HepG2 (cell line): ENCODE data around the gene CCDC178. TPM values are rescaled to one million over a fixed set of nuclear protein-coding genes. Genes with fewer than 3 reads are reported as not detected.

Source experiments
- ATAC-seq: fragments of 200-7000 bp; cut with Tn5 transposase; 3 replicates; pipeline ENCODE4 v1.9.1; 2020; ENCODE audit warnings: mild to moderate bottlenecking, moderate library complexity
- BruUV-seq: library from RNA; stranded (reverse); fragments of 400-500 nt; replicated peaks from 2 replicates; lab custom pipeline; 2021; lab: Mats Ljungman, UMichigan
- CTCF ChIA-PET: fragments of 300-600 bp; formaldehyde crosslinking; extraction: SDS; loops from one replicate; lab custom pipeline; 2021; ENCODE audit warnings: low total read pairs, inconsistent platforms, low intra/inter-chr PET ratio; lab: Yijun Ruan, JAX
- POLR2A ChIA-PET: fragments of 350-600 bp; sonication (Branson Sonifier 250); formaldehyde crosslinking; loops from one replicate; lab custom pipeline; 2020; ENCODE audit warnings: antibody characterized with exemption, inconsistent platforms; lab: Yijun Ruan, JAX
- DNase-seq: peaks from one replicate; pipeline ENCODE4 v3.0.0-alpha.2; 2015; ENCODE audit warnings: low spot score
- FAIRE-seq: peaks from 3 replicates; lab custom pipeline; 2011; peaks lifted over from hg19 to GRCh38; lab: Jason Lieb, UNC
- H2AFZ ChIP-seq: one replicate; pipeline ENCODE4 v1.6.1; 2011; ENCODE audit warnings: low read length, inconsistent platforms
- H3K27ac ChIP-seq: fragments of 300-600 bp; 3 replicates; pipeline ENCODE4 v1.8.0; 2011; ENCODE audit warnings: mixed run types, mild to moderate bottlenecking, mixed read lengths, low read length, inconsistent platforms; ENCODE audit not compliant: insufficient read depth; ENCODE audit errors: extremely low read length
- H3K27me3 ChIP-seq, 2 experiments: fragments of 200-600 bp in 1 of 2; 2 replicates in 1 of 2; 3 replicates in 1 of 2; pipeline versions ENCODE4 v1.6.0 to v1.8.0; 2011; ENCODE audit warnings: low read length in 2 of 2, mild to moderate bottlenecking in 2 of 2, moderate library complexity in 2 of 2, inconsistent platforms in 1 of 2; ENCODE audit not compliant: insufficient read depth in 2 of 2, control insufficient read depth in 1 of 2
- H3K36me3 ChIP-seq, 2 experiments: fragments of 200-600 bp in 1 of 2; replicated peaks in 1 of 2; 2 replicates in 1 of 2; 3 replicates in 1 of 2; pipeline versions ENCODE4 v1.5.1 to v1.8.0; 2011; ENCODE audit warnings: low read length in 2 of 2, inconsistent platforms in 1 of 2; ENCODE audit not compliant: insufficient read depth in 2 of 2, control insufficient read depth in 1 of 2
- H3K4me1 ChIP-seq: 2 replicates; pipeline ENCODE4 v1.5.1; 2012; ENCODE audit warnings: low read length, inconsistent platforms; ENCODE audit not compliant: insufficient read depth
- H3K4me2 ChIP-seq: 2 replicates; pipeline ENCODE4 v1.6.0; 2011; ENCODE audit warnings: low read depth, low read length, inconsistent platforms
- H3K4me3 ChIP-seq, 3 experiments: fragments of 200-600 bp in 1 of 3; sonication (generic), shearing (Covaris generic) in 1 of 3; replicated peaks in 1 of 3; 2 replicates each; pipeline ENCODE4 v1.5.1; 2011 to 2016; ENCODE audit warnings: low read length in 3 of 3, inconsistent platforms in 2 of 3, low read depth in 2 of 3, mild to moderate bottlenecking in 2 of 3, control low read depth in 1 of 3, mixed read lengths in 1 of 3; ENCODE audit not compliant: insufficient read depth in 1 of 3
- H3K79me2 ChIP-seq: one replicate; pipeline ENCODE4 v1.6.1; 2011; ENCODE audit warnings: low read length, inconsistent platforms; ENCODE audit not compliant: insufficient read depth
- H3K9ac ChIP-seq: 2 replicates; pipeline ENCODE4 v1.6.0; 2011; ENCODE audit warnings: mild to moderate bottlenecking, low read depth, low read length, inconsistent platforms; ENCODE audit not compliant: insufficient read depth
- H3K9me3 ChIP-seq: 2 replicates; pipeline ENCODE4 v1.5.1; 2012; ENCODE audit warnings: mild to moderate bottlenecking, low read length
- H4K20me1 ChIP-seq: 2 replicates; pipeline ENCODE4 v1.6.0; 2011; ENCODE audit warnings: inconsistent platforms, mild to moderate bottlenecking, low read length, moderate library complexity; ENCODE audit not compliant: insufficient read depth
- KDM3A ChIP-seq: IDR thresholded peaks from 2 replicates; pipeline ENCODE4 v1.6.1; 2018; ENCODE audit warnings: low read depth, missing compliant biosample characterization
- MAF1 ChIP-seq: sonication (generic); formaldehyde crosslinking; IDR thresholded peaks from 2 replicates; pipeline ENCODE4 v1.5.0; 2020; ENCODE audit warnings: missing genetic modification reagents, borderline replicate concordance
- SPEN ChIP-seq: sonication (generic); formaldehyde crosslinking; IDR thresholded peaks from 2 replicates; pipeline ENCODE4 v1.5.1; 2020; ENCODE audit warnings: low read depth, mild to moderate bottlenecking, missing genetic modification reagents
- ZEB1 ChIP-seq: IDR thresholded peaks from 2 replicates; pipeline ENCODE4 v1.6.1; 2012; ENCODE audit warnings: mild to moderate bottlenecking, low read depth, inconsistent platforms; ENCODE audit not compliant: insufficient replicate concordance
- ZFP82 ChIP-seq: sonication (generic); formaldehyde crosslinking; IDR thresholded peaks from 2 replicates; pipeline ENCODE4 v1.5.1; 2020; ENCODE audit warnings: mild to moderate bottlenecking, missing genetic modification reagents, borderline replicate concordance
- ZKSCAN1 ChIP-seq: fragments of 150-350 bp; IDR thresholded peaks from 2 replicates; pipeline ENCODE4 v1.6.1; 2014; ENCODE audit warnings: low read length
- WGBS: methylation state at CpG from one replicate; pipeline ENCODE4 v1.1.6; 2017; ENCODE audit warnings: low lambda C conversion rate; 5-methylcytosine and 5-hydroxymethylcytosine counted together
- in situ Hi-C: cut with HindIII; loops from 2 replicates; pipeline ENCODE4 v1.10.0; 2017; ENCODE audit warnings: low pct_unique_long_range_greater_than_20kb; ENCODE audit not compliant: extremely low pct_ligation_motif_present
- intact Hi-C: fragments of 100-400 bp; cut with micrococcal nuclease; formaldehyde crosslinking; loops from one replicate; pipeline ENCODE4 v1.10.0; 2022; ENCODE audit not compliant: unreplicated experiment
- polyA plus RNA-seq, 8 experiments: library from polyadenylated mRNA; depleted of rRNA in 3 of 8; stranded (reverse) in 7 of 8; unstranded in 1 of 8; fragments of >200 nt; fragmentation: Illumina TruSeq in 4 of 8; extraction: Trizol in 4 of 8; gene quantifications; 2 replicates each; pipeline versions ENCODE4 v1.2.1 to v1.2.3, GENCODE V29; 2011 to 2016; ENCODE audit warnings: low read depth in 4 of 8, missing spikeins in 1 of 8, mixed read lengths in 1 of 8; ENCODE audit not compliant: insufficient read depth in 1 of 8
- total RNA-seq, 5 experiments: library from RNA; depleted of rRNA; stranded (reverse); fragments of >200 nt; fragmentation: Illumina TruSeq; extraction: Trizol; gene quantifications; 2 replicates each; pipeline ENCODE4 v1.2.3, GENCODE V29; 2016; ENCODE audit warnings: low read depth in 1 of 5
- TF ChIP-seq, protein P1 (sequence below): IDR thresholded peaks from 2 replicates; pipeline ENCODE4 v1.6.1; 2012; ENCODE audit warnings: low read length, improper control_type of control experiment
- TF ChIP-seq, protein P2 (sequence below): sonication (generic); formaldehyde crosslinking; IDR thresholded peaks from 2 replicates; pipeline ENCODE4 v1.5.0; 2020; ENCODE audit warnings: missing genetic modification reagents, mild to moderate bottlenecking, borderline replicate concordance
- TF ChIP-seq, protein P3 (sequence below): sonication (generic); formaldehyde crosslinking; IDR thresholded peaks from 2 replicates; pipeline ENCODE4 v1.4.0; 2020; ENCODE audit warnings: mild to moderate bottlenecking, missing genetic modification reagents

CCDC178 gene
- total and polyA plus RNA-seq, 2 of the 13 experiments (the other 11 are each of a cell fraction or from before 2014, with no cell fraction given) = not detected

DNA sequence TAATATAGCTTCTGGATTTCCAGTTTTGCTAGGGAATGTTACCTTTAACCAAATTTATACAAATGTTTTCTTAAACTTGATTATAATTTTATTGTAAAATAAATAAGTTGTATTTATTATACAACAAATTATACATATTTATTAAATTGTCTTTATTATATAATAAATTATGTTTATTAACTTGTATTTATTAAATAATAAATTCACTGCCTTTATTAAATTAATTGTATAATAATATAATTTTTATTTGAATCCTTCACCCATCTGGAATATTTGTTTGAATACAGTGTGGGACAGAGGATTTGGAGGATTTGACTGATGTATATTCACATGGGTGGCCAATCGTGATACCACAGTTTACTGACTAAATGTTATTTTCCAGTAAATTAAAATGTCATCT lies 43.4 kb upstream of the CCDC178 start:
- no peaks in the 10 kb centered on the region for H3K4me1 ChIP-seq
- no peak overlapping the region for H3K9ac ChIP-seq
- intact Hi-C loops = no loop called here
- H3K36me3 ChIP-seq = no peaks in the 10 kb centered on the region
- POLR2A ChIA-PET = no interaction called here
- no peak for FAIRE-seq
- TF ChIP-seq, protein P1, sequence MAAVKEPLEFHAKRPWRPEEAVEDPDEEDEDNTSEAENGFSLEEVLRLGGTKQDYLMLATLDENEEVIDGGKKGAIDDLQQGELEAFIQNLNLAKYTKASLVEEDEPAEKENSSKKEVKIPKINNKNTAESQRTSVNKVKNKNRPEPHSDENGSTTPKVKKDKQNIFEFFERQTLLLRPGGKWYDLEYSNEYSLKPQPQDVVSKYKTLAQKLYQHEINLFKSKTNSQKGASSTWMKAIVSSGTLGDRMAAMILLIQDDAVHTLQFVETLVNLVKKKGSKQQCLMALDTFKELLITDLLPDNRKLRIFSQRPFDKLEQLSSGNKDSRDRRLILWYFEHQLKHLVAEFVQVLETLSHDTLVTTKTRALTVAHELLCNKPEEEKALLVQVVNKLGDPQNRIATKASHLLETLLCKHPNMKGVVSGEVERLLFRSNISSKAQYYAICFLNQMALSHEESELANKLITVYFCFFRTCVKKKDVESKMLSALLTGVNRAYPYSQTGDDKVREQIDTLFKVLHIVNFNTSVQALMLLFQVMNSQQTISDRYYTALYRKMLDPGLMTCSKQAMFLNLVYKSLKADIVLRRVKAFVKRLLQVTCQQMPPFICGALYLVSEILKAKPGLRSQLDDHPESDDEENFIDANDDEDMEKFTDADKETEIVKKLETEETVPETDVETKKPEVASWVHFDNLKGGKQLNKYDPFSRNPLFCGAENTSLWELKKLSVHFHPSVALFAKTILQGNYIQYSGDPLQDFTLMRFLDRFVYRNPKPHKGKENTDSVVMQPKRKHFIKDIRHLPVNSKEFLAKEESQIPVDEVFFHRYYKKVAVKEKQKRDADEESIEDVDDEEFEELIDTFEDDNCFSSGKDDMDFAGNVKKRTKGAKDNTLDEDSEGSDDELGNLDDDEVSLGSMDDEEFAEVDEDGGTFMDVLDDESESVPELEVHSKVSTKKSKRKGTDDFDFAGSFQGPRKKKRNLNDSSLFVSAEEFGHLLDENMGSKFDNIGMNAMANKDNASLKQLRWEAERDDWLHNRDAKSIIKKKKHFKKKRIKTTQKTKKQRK = no peak
- TF ChIP-seq ZKSCAN1 (no peak), MAF1 (CRISPR knock-in tag) (no peak), ZFP82 (CRISPR knock-in tag) (no peak), SPEN (CRISPR knock-in tag) (no peak), KDM3A (CRISPR knock-in tag) (no peak), ZEB1 (no peak)
- TF ChIP-seq, protein P2, sequence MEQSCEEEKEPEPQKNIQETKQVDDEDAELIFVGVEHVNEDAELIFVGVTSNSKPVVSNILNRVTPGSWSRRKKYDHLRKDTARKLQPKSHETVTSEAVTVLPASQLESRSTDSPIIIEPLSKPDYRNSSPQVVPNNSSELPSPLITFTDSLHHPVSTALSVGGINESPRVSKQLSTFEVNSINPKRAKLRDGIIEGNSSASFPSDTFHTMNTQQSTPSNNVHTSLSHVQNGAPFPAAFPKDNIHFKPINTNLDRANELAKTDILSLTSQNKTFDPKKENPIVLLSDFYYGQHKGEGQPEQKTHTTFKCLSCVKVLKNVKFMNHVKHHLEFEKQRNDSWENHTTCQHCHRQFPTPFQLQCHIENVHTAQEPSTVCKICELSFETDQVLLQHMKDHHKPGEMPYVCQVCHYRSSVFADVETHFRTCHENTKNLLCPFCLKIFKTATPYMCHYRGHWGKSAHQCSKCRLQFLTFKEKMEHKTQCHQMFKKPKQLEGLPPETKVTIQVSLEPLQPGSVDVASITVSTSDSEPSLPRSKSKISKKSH (CRISPR knock-in tag) = no peak
- TF ChIP-seq, protein P3, sequence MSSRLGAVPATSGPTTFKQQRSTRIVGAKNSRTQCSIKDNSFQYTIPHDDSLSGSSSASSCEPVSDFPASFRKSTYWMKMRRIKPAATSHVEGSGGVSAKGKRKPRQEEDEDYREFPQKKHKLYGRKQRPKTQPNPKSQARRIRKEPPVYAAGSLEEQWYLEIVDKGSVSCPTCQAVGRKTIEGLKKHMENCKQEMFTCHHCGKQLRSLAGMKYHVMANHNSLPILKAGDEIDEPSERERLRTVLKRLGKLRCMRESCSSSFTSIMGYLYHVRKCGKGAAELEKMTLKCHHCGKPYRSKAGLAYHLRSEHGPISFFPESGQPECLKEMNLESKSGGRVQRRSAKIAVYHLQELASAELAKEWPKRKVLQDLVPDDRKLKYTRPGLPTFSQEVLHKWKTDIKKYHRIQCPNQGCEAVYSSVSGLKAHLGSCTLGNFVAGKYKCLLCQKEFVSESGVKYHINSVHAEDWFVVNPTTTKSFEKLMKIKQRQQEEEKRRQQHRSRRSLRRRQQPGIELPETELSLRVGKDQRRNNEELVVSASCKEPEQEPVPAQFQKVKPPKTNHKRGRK (CRISPR knock-in tag) = no peak
- TF ChIP-seq, all 625 proteins: peak for 0
- no peaks in the 10 kb centered on the region for H4K20me1 ChIP-seq
- in situ Hi-C loops = no loop called here
- no peak overlapping the region for H3K27ac ChIP-seq
- WGBS = 0% methylated on average over 1 of the region's 1 CpG
- H3K9me3 ChIP-seq = no peaks in the 10 kb centered on the region
- no peaks in the 10 kb centered on the region for H3K79me2 ChIP-seq
- DNase-seq (no peak), ATAC-seq (no peak)
- no peak overlapping the region for H3K4me2 ChIP-seq
- BruUV-seq = no TSS peak
- H2AFZ ChIP-seq = no peak overlapping the region
- no peaks in the 10 kb centered on the region for H3K27me3 ChIP-seq
- no peak overlapping the region for H3K4me3 ChIP-seq
- CTCF ChIA-PET = no interaction called here
